NCI-H146 treated with DMSO at 0.1 percent for 48 hours (cell line): ENCODE data around the gene GFRA1.
"Not testable (repeated sequence)": the region's sequence is repeated elsewhere in the genome, so short reads cannot be mapped to it uniquely, and the experiment has no call there.

ENCODE experiments used
- DNase-seq: peaks from one replicate; lab custom pipeline; 2025; ENCODE audit not compliant: unreplicated experiment; lab: John Stamatoyannopoulos, UW

Gene GFRA1

GRCh38 chr10:116076621-116077020 is 196.4 kb downstream of the GFRA1 start:
- no peak for DNase-seq

- no peak for DNase-seq
Observed at GRCh38 chr10:116073510-116073909, 199.5 kb downstream of the GFRA1 start.

GRCh38 chr10:116073001-116073400 is 200.0 kb downstream of the GFRA1 start:
- no peak for DNase-seq

- no peak for DNase-seq
Observed at GRCh38 chr10:116071453-116072148, 201.4 kb downstream of the GFRA1 start.

GRCh38 chr10:116070743-116071320 is 202.2 kb downstream of the GFRA1 start:
- DNase-seq, result no peak

GRCh38 chr10:116069856-116070255 is 203.2 kb downstream of the GFRA1 start:
- no peak for DNase-seq

- no peak for DNase-seq
Observed at GRCh38 chr10:116067825-116068224, 205.2 kb downstream of the GFRA1 start.

- no peak for DNase-seq
Observed at GRCh38 chr10:116063107-116063506, 209.9 kb downstream of the GFRA1 start.

- no peak for DNase-seq
Observed at GRCh38 chr10:116060864-116061263, 212.1 kb downstream of the GFRA1 start.

GRCh38 chr10:116059320-116059719 is 213.7 kb downstream of the GFRA1 start:
- DNase-seq, result no peak

- DNase-seq, result no peak
Observed at GRCh38 chr10:116056445-116057293, 216.3 kb downstream of the GFRA1 start.

- no peak for DNase-seq
Observed at GRCh38 chr10:116055917-116056252, 217.1 kb downstream of the GFRA1 start.

GRCh38 chr10:116055252-116055916 is 217.6 kb downstream of the GFRA1 start:
- no peak for DNase-seq

GRCh38 chr10:116053910-116054309 is 219.1 kb downstream of the GFRA1 start:
- no peak for DNase-seq

- not testable (repeated sequence) for DNase-seq
Observed at GRCh38 chr10:116053009-116053730, 219.8 kb downstream of the GFRA1 start.

- DNase-seq, result not testable (repeated sequence)
Observed at GRCh38 chr10:116052522-116052921, 220.5 kb downstream of the GFRA1 start.

GRCh38 chr10:116049974-116050304 is 223.1 kb downstream of the GFRA1 start:
- DNase-seq, result no peak

- DNase-seq, result no peak
Observed at GRCh38 chr10:116049158-116049973, 223.6 kb downstream of the GFRA1 start.

GRCh38 chr10:116045366-116046356 is 227.3 kb downstream of the GFRA1 start:
- DNase-seq, result no peak
